PC-3 (cell line): Measurements from ENCODE around the gene CYTIP. TPM values are rescaled to one million over a fixed set of nuclear protein-coding genes. Genes with fewer than 3 reads are reported as not detected.

Experiments used
- ATAC-seq: fragments of 200-7000 bp; cut with Tn5 transposase; 2 replicates; pipeline ENCODE4 v1.9.1; 2020; ENCODE audit warnings: mild to moderate bottlenecking, moderate library complexity
- BruUV-seq: library from RNA; stranded (reverse); fragments of 400-500 nt; replicated peaks from 2 replicates; lab custom pipeline; 2021; lab: Mats Ljungman, UMichigan
- CTCF ChIA-PET: fragments of 300-600 bp; sonication (Branson Sonifier 250); formaldehyde crosslinking; loops from one replicate; lab custom pipeline; 2022; ENCODE audit warnings: antibody characterized with exemption; lab: Charles Lee
- POLR2A ChIA-PET: fragments of 300-600 bp; sonication (Branson Sonifier 250); formaldehyde crosslinking; loops from one replicate; lab custom pipeline; 2022; ENCODE audit warnings: antibody characterized with exemption; ENCODE audit not compliant: unreplicated experiment; lab: Charles Lee
- DNase-seq: peaks from one replicate; pipeline ENCODE4 v3.0.0-alpha.2; 2015
- H2AFZ ChIP-seq: fragments of 300-600 bp; sonication (generic); 2 replicates; pipeline ENCODE4 v1.6.0; 2016; ENCODE audit warnings: antibody characterized with exemption, low read length
- H3F3A ChIP-seq: fragments of 300-600 bp; sonication (generic); one replicate; pipeline ENCODE4 v1.6.0; 2017; ENCODE audit warnings: antibody characterized with exemption, low read length, control low read depth, mild to moderate bottlenecking; ENCODE audit not compliant: unreplicated experiment
- H3K27ac ChIP-seq: fragments of 300-600 bp; sonication (generic); 2 replicates; pipeline ENCODE4 v1.5.1; 2016; ENCODE audit warnings: mild to moderate bottlenecking, low read length
- H3K27me3 ChIP-seq: fragments of 300-600 bp; sonication (generic); 2 replicates; pipeline ENCODE4 v1.6.1; 2016; ENCODE audit warnings: low read length, mixed read lengths
- H3K36me3 ChIP-seq: fragments of 300-600 bp; sonication (generic); 2 replicates; pipeline ENCODE4 v1.6.1; 2016; ENCODE audit warnings: low read depth, mixed run types, low read length, mixed read lengths
- H3K4me1 ChIP-seq: fragments of 300-600 bp; sonication (generic); 2 replicates; pipeline ENCODE4 v1.5.1; 2016; ENCODE audit warnings: low read length; ENCODE audit not compliant: insufficient read depth
- H3K4me2 ChIP-seq: fragments of 300-600 bp; sonication (generic); 2 replicates; pipeline ENCODE4 v1.6.0; 2016; ENCODE audit warnings: low read length
- H3K4me3 ChIP-seq: fragments of 300-600 bp; sonication (generic); 2 replicates; pipeline ENCODE4 v1.5.1; 2016; ENCODE audit warnings: mild to moderate bottlenecking, low read length, mixed read lengths
- H3K79me2 ChIP-seq: fragments of 300-600 bp; sonication (generic); 2 replicates; pipeline ENCODE4 v1.6.1; 2017; ENCODE audit warnings: low read length, mixed read lengths
- H3K9ac ChIP-seq: fragments of 300-600 bp; sonication (generic); 2 replicates; pipeline ENCODE4 v1.6.0; 2016; ENCODE audit warnings: mild to moderate bottlenecking, low read length
- H3K9me2 ChIP-seq: fragments of 300-600 bp; sonication (generic); replicated peaks from 2 replicates; pipeline ENCODE4 v1.6.1; 2016; ENCODE audit warnings: mixed run types, low read length, mixed read lengths
- H3K9me3 ChIP-seq: fragments of 300-600 bp; sonication (generic); 2 replicates; pipeline ENCODE4 v1.6.1; 2016; ENCODE audit warnings: low read length, mixed read lengths
- H4K20me1 ChIP-seq: fragments of 300-600 bp; sonication (generic); 2 replicates; pipeline ENCODE4 v1.6.1; 2016; ENCODE audit warnings: low read length, mixed read lengths
- CTCF ChIP-seq: fragments of 300-600 bp; sonication (generic); conservative IDR thresholded peaks from 2 replicates; pipeline ENCODE4 v1.5.1; 2017; ENCODE audit warnings: antibody characterized with exemption, low read depth, mild to moderate bottlenecking, low read length
- EZH2 ChIP-seq: fragments of 300-600 bp; sonication (generic); IDR thresholded peaks from one replicate; pipeline ENCODE4 v1.6.1; 2017; ENCODE audit warnings: antibody characterized with exemption, mild to moderate bottlenecking, low read length; ENCODE audit not compliant: unreplicated experiment
- EZH2phosphoT487 ChIP-seq: fragments of 300-600 bp; sonication (generic); IDR thresholded peaks from 2 replicates; pipeline ENCODE4 v1.6.1; 2018; ENCODE audit warnings: mild to moderate bottlenecking, antibody characterized with exemption, low read length, borderline replicate concordance
- intact Hi-C: fragments of 100-400 bp; cut with micrococcal nuclease; formaldehyde crosslinking; loops from 2 replicates; pipeline ENCODE4 v1.9.0; 2023
- total RNA-seq: library from RNA; depleted of rRNA; stranded (reverse); fragments of >200 nt; gene quantifications from 2 replicates; pipeline ENCODE4 v1.2.3, GENCODE V29; 2014

CYTIP gene
- total RNA-seq, 1 experiment from 2014 or later: 0.26 TPM

DNA sequence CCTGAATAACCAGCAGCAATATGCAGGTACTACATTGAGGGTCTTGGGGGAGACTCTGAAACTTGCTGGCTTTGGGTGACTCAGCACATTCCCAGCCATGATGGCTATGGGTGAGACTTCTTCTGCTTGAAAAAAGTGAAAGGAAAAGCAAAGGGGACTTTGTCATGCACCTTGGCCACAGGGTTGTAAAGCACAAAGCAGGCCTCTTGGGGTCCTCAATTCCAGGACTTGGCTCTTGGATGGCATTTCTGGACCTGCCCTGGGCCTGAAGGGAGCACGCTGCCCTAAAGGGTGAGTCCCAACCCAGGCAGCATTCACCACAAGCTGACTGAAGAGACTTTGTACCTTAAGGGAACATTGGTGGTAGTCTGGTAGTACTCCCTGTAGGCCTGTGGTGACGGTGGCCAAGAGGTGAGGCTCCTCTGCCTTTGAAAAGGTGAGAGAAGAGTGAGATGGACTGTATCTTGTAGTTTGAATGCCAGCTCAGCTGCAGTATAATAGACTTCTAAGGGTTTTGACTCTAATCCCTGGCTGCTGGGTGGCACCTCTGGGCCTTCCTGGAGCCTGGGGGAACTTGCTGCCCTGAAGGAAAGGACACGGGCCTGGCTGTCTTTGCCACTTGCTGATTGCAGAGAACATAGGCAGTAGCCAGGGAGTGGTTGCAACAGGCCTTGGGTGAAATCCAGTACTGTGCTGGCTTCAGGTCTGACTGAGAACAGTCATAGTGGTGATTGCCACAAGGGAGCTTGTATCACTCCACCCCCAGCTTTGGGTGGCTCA lies 36.5 kb upstream of the CYTIP start:
- Histone ChIP-seq H3K9me3 (no peaks in the 10 kb centered on the region), H3K9ac (no peak overlapping the region), H3F3A (no peaks in the 10 kb centered on the region), H3K27ac (no peak overlapping the region), H4K20me1 (no peaks in the 10 kb centered on the region), H3K4me2 (no peak overlapping the region), H3K9me2 (no peaks in the 10 kb centered on the region), H3K79me2 (no peaks in the 10 kb centered on the region), H3K4me3 (no peak overlapping the region), H2AFZ (no peak overlapping the region), H3K36me3 (no peaks in the 10 kb centered on the region), H3K4me1 (no peaks in the 10 kb centered on the region), H3K27me3 (no peaks in the 10 kb centered on the region)
- ATAC-seq (no peak), DNase-seq (no peak)
- intact Hi-C loops: no loop called here
- TF ChIP-seq EZH2phosphoT487 (no peak), EZH2 (no peak), CTCF (no peak)
- BruUV-seq: no TSS peak
- ChIA-PET POLR2A (no interaction called here), CTCF (no interaction called here)

DNA sequence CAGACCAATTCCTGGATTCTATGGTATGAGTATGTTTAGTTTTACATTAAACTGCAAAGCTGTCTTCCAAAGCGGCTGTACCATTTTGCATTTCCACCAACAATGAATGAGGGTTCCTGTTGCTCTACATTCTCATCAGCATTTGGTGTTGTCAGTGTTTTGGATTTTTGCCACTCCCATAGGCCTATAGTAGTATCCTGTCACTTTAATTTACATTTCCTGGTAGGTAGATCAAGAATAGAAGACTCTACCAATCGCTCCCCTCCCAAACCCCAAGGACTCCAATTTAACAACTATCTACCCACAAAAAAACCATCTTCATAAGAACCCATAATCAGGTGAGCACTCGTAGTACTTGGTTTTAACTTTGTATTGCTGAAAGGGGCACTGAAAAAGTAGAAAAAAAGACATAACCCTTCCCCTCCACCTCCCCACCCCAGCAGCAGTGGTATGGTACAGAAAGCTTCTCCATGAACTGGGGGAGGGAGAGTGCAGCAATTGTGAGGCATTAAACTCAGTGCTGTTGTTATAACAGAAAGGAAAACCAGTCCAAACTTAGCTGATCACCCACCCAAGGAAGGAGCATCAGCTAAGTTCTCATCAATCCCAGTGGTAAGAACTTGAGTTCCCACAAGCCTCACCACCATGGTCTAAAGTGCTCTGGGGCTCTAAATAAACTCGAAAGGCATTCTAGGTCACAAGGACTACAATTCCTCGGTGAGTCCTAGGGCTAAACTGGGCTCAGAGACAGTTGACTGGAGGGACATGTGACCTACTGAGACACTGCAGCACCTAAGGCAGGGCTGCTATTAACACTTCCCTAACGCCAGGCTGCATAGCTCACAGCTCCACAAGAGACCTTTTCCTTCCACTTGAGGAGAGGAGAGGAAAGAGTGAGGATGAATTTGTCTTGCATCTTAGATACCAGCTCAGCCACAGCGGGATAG lies 35.5 kb upstream of the CYTIP start:
- H3K4me2 ChIP-seq: no peak overlapping the region
- CTCF ChIA-PET: no interaction called here
- H3K9me3 ChIP-seq: no peaks in the 10 kb centered on the region
- POLR2A ChIA-PET: no interaction called here
- H3K9me2 ChIP-seq: no peaks in the 10 kb centered on the region
- no peaks in the 10 kb centered on the region for H3K4me1 ChIP-seq
- H3K9ac ChIP-seq: no peak overlapping the region
- H3K79me2 ChIP-seq: no peaks in the 10 kb centered on the region
- H3K36me3 ChIP-seq: no peaks in the 10 kb centered on the region
- DNase-seq: no peak
- no peaks in the 10 kb centered on the region for H3F3A ChIP-seq
- no peak overlapping the region for H2AFZ ChIP-seq
- intact Hi-C loops: no loop called here
- no peak for ATAC-seq
- H3K27ac ChIP-seq: no peak overlapping the region
- no TSS peak for BruUV-seq
- H4K20me1 ChIP-seq: no peaks in the 10 kb centered on the region
- TF ChIP-seq EZH2phosphoT487 (no peak), EZH2 (no peak), CTCF (no peak)
- no peak overlapping the region for H3K4me3 ChIP-seq
- H3K27me3 ChIP-seq: no peaks in the 10 kb centered on the region
